Measurements from ENCODE around the gene IQGAP3. TPM values are rescaled to one million over a fixed set of nuclear protein-coding genes. Genes with fewer than 3 reads are reported as not detected.

IQGAP3 gene
- total RNA-seq, 4 donors from 2014 or later = 1.7 to 9.4 (median 2.9) TPM

- Histone ChIP-seq H3K9me3 (no peaks in the 10 kb centered on the region), H3K27ac (no peak overlapping the region), H3K36me3 (no peaks in the 10 kb centered on the region), H3K4me3 (no peak overlapping the region), H3K27me3 (no peaks in the 10 kb centered on the region), H3K4me1 (peaks cover 0 to 5% (median 0%) of the 10 kb centered on the region in 4 donors)
- intact Hi-C loops (cut with DNase I; ENCODE audit: low total_unique reads) = no loop called here
- TF ChIP-seq POLR2A (IDR thresholded peaks at IDR 0.05) (no peak), EP300 (IDR thresholded peaks at IDR 0.05; ENCODE audit: low read depth) (no peak), POLR2AphosphoS5 (IDR thresholded peaks at IDR 0.05) (no peak), CTCF (IDR thresholded peaks at IDR 0.05) (no peak)
- no peak for DNase-seq
- in situ Hi-C loops (cut with MboI; ENCODE audit: low pct_ligation_motif_present in 1 of 4, low pct_unique_long_range_greater_than_20kb in 1 of 4, low sequenced_read_pairs in 3 of 4) = no loop called here
- 65 to 75% methylated on average over 5 of the region's 5 CpGs for WGBS, 2 donors (ENCODE audit: low coverage in 1 of 2)
Measured at GRCh38 chr1:156552518-156552917, 19.8 kb downstream of the IQGAP3 start.

DNA sequence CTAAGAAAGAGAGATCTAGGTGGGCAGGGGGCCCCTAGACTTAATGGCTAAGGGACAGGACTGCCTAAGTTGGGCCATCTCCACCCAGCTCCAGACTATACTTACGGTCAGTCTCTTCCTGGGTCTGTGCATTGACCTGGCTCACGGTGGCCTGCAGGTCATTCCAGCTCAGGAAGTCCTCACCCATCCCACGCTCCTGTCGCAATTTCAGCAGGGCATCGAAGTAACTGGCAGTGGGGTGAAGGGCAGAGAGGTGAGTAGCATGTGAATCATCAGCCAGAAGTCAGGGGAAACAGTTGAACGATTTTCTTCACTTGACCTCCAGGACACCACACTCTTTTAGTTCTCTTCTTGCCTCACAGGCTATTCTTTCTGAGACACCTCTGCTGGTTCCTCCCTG lies 20.5 kb downstream of the IQGAP3 start:
- Histone ChIP-seq H3K4me1 (peaks cover 0 to 5% (median 0%) of the 10 kb centered on the region in 4 donors), H3K36me3 (no peaks in the 10 kb centered on the region), H3K27me3 (no peaks in the 10 kb centered on the region), H3K27ac (no peak overlapping the region), H3K4me3 (no peak overlapping the region), H3K9me3 (no peaks in the 10 kb centered on the region)
- no peak for TF ChIP-seq EP300 (IDR thresholded peaks at IDR 0.05; ENCODE audit: low read depth)
- no peak for TF ChIP-seq POLR2A (IDR thresholded peaks at IDR 0.05)
- TF ChIP-seq CTCF (IDR thresholded peaks at IDR 0.05) = no peak
- no peak for TF ChIP-seq POLR2AphosphoS5 (IDR thresholded peaks at IDR 0.05)
- in situ Hi-C loops (cut with MboI; ENCODE audit: low pct_ligation_motif_present in 1 of 4, low pct_unique_long_range_greater_than_20kb in 1 of 4, low sequenced_read_pairs in 3 of 4) = no loop called here
- intact Hi-C loops (cut with DNase I; ENCODE audit: low total_unique reads) = no loop called here
- DNase-seq = no peak
- WGBS, 2 donors (ENCODE audit: low coverage in 1 of 2) = 82 to 84% methylated on average over 4 to 6 of the region's 6 CpGs

GRCh38 chr1:156551066-156551643 lies 21.2 kb downstream of the IQGAP3 start:
- H3K4me3 ChIP-seq = no peak overlapping the region
- intact Hi-C loops (cut with DNase I; ENCODE audit: low total_unique reads) = no loop called here
- H3K36me3 ChIP-seq = no peaks in the 10 kb centered on the region
- no peak for TF ChIP-seq EP300 (IDR thresholded peaks at IDR 0.05; ENCODE audit: low read depth)
- no peak for TF ChIP-seq POLR2AphosphoS5 (IDR thresholded peaks at IDR 0.05)
- TF ChIP-seq POLR2A (IDR thresholded peaks at IDR 0.05) = no peak
- TF ChIP-seq CTCF (IDR thresholded peaks at IDR 0.05) = no peak
- 78% methylated on average over 3 of the region's 3 CpGs; no CpG with 5 or more reads in 1 of the 2 donors for WGBS, 2 donors (ENCODE audit: low coverage in 1 of 2)
- DNase-seq = no peak
- H3K27ac ChIP-seq = no peak overlapping the region
- in situ Hi-C loops (cut with MboI; ENCODE audit: low pct_ligation_motif_present in 1 of 4, low pct_unique_long_range_greater_than_20kb in 1 of 4, low sequenced_read_pairs in 3 of 4) = no loop called here
- H3K4me1 ChIP-seq = peaks cover 0 to 5% (median 0%) of the 10 kb centered on the region in 4 donors
- H3K9me3 ChIP-seq = no peaks in the 10 kb centered on the region
- no peaks in the 10 kb centered on the region for H3K27me3 ChIP-seq

GRCh38 chr1:156550346-156550745 lies 22.0 kb downstream of the IQGAP3 start:
- intact Hi-C loops (cut with DNase I; ENCODE audit: low total_unique reads) (no loop called here), in situ Hi-C loops (cut with MboI; ENCODE audit: low pct_ligation_motif_present in 1 of 4, low pct_unique_long_range_greater_than_20kb in 1 of 4, low sequenced_read_pairs in 3 of 4) (no loop called here)
- no peak overlapping the region for H3K4me3 ChIP-seq
- H3K4me1 ChIP-seq = peaks cover 0 to 5% (median 0%) of the 10 kb centered on the region in 4 donors
- 81 to 100% methylated on average over 2 to 5 of the region's 5 CpGs for WGBS, 2 donors (ENCODE audit: low coverage in 1 of 2)
- no peak overlapping the region for H3K27ac ChIP-seq
- no peaks in the 10 kb centered on the region for H3K9me3 ChIP-seq
- DNase-seq = no peak
- H3K36me3 ChIP-seq = no peaks in the 10 kb centered on the region
- no peaks in the 10 kb centered on the region for H3K27me3 ChIP-seq
- no peak for TF ChIP-seq POLR2AphosphoS5 (IDR thresholded peaks at IDR 0.05)
- no peak for TF ChIP-seq CTCF (IDR thresholded peaks at IDR 0.05)
- no peak for TF ChIP-seq EP300 (IDR thresholded peaks at IDR 0.05; ENCODE audit: low read depth)
- TF ChIP-seq POLR2A (IDR thresholded peaks at IDR 0.05) = no peak

Data from transverse colon (tissue), 4 donors.